Activated CD4-positive, alpha-beta T cell treated with anti-CD3 and anti-CD28 coated beads for 36 hours (primary cell): ENCODE data around the gene TTC3. TPM values are rescaled to one million over a fixed set of nuclear protein-coding genes. Genes with fewer than 3 reads are reported as not detected.
A peak's percentile ranks its signal among the peaks of the same experiment; 100 is the strongest.
"Not testable (repeated sequence)": the region's sequence is repeated elsewhere in the genome, so short reads cannot be mapped to it uniquely, and the experiment has no call there.

ENCODE experiments used
- ATAC-seq: fragments of 200-7000 bp; cut with Tn5 transposase; one replicate; pipeline ENCODE4 v1.10.0; 2021; ENCODE audit warnings: mild to moderate bottlenecking, moderate library complexity
- CTCF ChIA-PET: fragments of 350-600 bp; sonication (Branson Sonifier 250); formaldehyde crosslinking; loops from one replicate; lab custom pipeline; 2021; ENCODE audit warnings: antibody characterized with exemption; lab: Charles Lee
- POLR2A ChIA-PET: fragments of 350-600 bp; sonication (Branson Sonifier 250); formaldehyde crosslinking; loops from one replicate; lab custom pipeline; 2021; ENCODE audit warnings: antibody characterized with exemption, inconsistent platforms; lab: Charles Lee
- DNase-seq: peaks from one replicate; pipeline ENCODE4 v3.0.0-alpha.2; 2020
- H3K27ac Mint-ChIP-seq: one replicate; pipeline ENCODE4 v1.8.0; 2021; ENCODE audit warnings: mixed read lengths
- H3K27me3 Mint-ChIP-seq: one replicate; pipeline ENCODE4 v1.8.0; 2021; ENCODE audit warnings: mixed read lengths
- H3K36me3 Mint-ChIP-seq: one replicate; pipeline ENCODE4 v1.8.0; 2021; ENCODE audit warnings: low read depth, mixed read lengths
- H3K4me1 Mint-ChIP-seq: one replicate; pipeline ENCODE4 v1.8.0; 2021; ENCODE audit warnings: mixed read lengths
- H3K4me3 Mint-ChIP-seq: one replicate; pipeline ENCODE4 v1.8.0; 2021; ENCODE audit warnings: mild to moderate bottlenecking, moderate library complexity, mixed read lengths
- H3K9me3 Mint-ChIP-seq: one replicate; pipeline ENCODE4 v1.8.0; 2021; ENCODE audit warnings: low read depth, mixed read lengths
- intact Hi-C, 2 experiments: fragments of 100-400 bp; cut with DNase I in 1 of 2; cut with micrococcal nuclease in 1 of 2; formaldehyde crosslinking; loops; one replicate each; pipeline versions ENCODE4 v1.14.2 to v1.15.1; 2022 to 2024; cut with DNase I, micrococcal nuclease
- total RNA-seq, 2 experiments: library from RNA; stranded (reverse); gene quantifications; one replicate each; pipeline ENCODE4 v1.2.3, GENCODE V29; 2021

The TTC3 gene
- total RNA-seq, 2 experiments from 2014 or later, result 65.1 to 78.9 TPM

GRCh38 chr21:37100316-37100715 lies 27.3 kb downstream of the TTC3 start:
- no peak for DNase-seq
- Mint-ChIP-seq H3K36me3 (peaks cover 23% of the 10 kb centered on the region), H3K4me3 (no peak overlapping the region), H3K4me1 (no peaks in the 10 kb centered on the region), H3K9me3 (no peaks in the 10 kb centered on the region), H3K27ac (no peak overlapping the region), H3K27me3 (no peaks in the 10 kb centered on the region)
- POLR2A ChIA-PET, result no interaction called here
- intact Hi-C loops, result no loop called here
- CTCF ChIA-PET, result no interaction called here
- no peak for ATAC-seq

- Mint-ChIP-seq H3K27me3 (no peaks in the 10 kb centered on the region), H3K36me3 (peaks cover 18% of the 10 kb centered on the region), H3K9me3 (no peaks in the 10 kb centered on the region), H3K27ac (no peak overlapping the region), H3K4me3 (no peak overlapping the region), H3K4me1 (no peaks in the 10 kb centered on the region)
- ATAC-seq (no peak), DNase-seq (no peak)
- intact Hi-C loops, result no loop called here
- ChIA-PET CTCF (no interaction called here), POLR2A (no interaction called here)
Measured at GRCh38 chr21:37101384-37101783, 28.3 kb downstream of the TTC3 start.

- H3K27me3 Mint-ChIP-seq, intact Hi-C loops, CTCF ChIA-PET, DNase-seq, H3K4me3 Mint-ChIP-seq, ATAC-seq, H3K27ac Mint-ChIP-seq, H3K9me3 Mint-ChIP-seq, H3K4me1 Mint-ChIP-seq, POLR2A ChIA-PET: not testable (repeated sequence)
- H3K36me3 Mint-ChIP-seq, result peaks cover 18% of the 10 kb centered on the region
Measured at GRCh38 chr21:37102746-37103145, 29.7 kb downstream of the TTC3 start.

- POLR2A ChIA-PET, result no interaction called here
Measured at GRCh38 chr21:37106998-37107397, 33.9 kb downstream of the TTC3 start.

GRCh38 chr21:37111029-37111428 lies 38.0 kb downstream of the TTC3 start:
- H3K27ac Mint-ChIP-seq, CTCF ChIA-PET, H3K9me3 Mint-ChIP-seq: not testable (repeated sequence)

More at GRCh38 chr21:37106998-37107397, 33.9 kb downstream of the TTC3 start:
- Mint-ChIP-seq H3K4me1 (no peaks in the 10 kb centered on the region), H3K9me3 (peaks cover 3% of the 10 kb centered on the region), H3K4me3 (no peak overlapping the region), H3K27me3 (no peaks in the 10 kb centered on the region), H3K27ac (no peak overlapping the region), H3K36me3 (peaks cover 31% of the 10 kb centered on the region)
- intact Hi-C loops, result no loop called here
- ATAC-seq (no peak), DNase-seq (no peak)
- CTCF ChIA-PET, result no interaction called here

GRCh38 chr21:37114301-37114700 lies 41.2 kb downstream of the TTC3 start:
- H3K27ac Mint-ChIP-seq, CTCF ChIA-PET, intact Hi-C loops, POLR2A ChIA-PET, ATAC-seq, H3K27me3 Mint-ChIP-seq, DNase-seq, H3K9me3 Mint-ChIP-seq, H3K4me3 Mint-ChIP-seq: not testable (repeated sequence)
- H3K36me3 Mint-ChIP-seq, result peaks cover 35% of the 10 kb centered on the region
- peaks cover 19% of the 10 kb centered on the region for H3K4me1 Mint-ChIP-seq

More at GRCh38 chr21:37111029-37111428, 38.0 kb downstream of the TTC3 start:
- H3K27me3 Mint-ChIP-seq, DNase-seq, H3K4me1 Mint-ChIP-seq, ATAC-seq, H3K4me3 Mint-ChIP-seq, POLR2A ChIA-PET, intact Hi-C loops: not testable (repeated sequence)
- H3K36me3 Mint-ChIP-seq, result peaks cover 41% of the 10 kb centered on the region

GRCh38 chr21:37116459-37116858 lies 43.4 kb downstream of the TTC3 start:
- H3K9me3 Mint-ChIP-seq, CTCF ChIA-PET, H3K27me3 Mint-ChIP-seq, intact Hi-C loops, POLR2A ChIA-PET, ATAC-seq, H3K27ac Mint-ChIP-seq, DNase-seq, H3K4me3 Mint-ChIP-seq: not testable (repeated sequence)
- Mint-ChIP-seq H3K4me1 (peaks cover 32% of the 10 kb centered on the region), H3K36me3 (peaks cover 28% of the 10 kb centered on the region)

GRCh38 chr21:37117204-37117603 lies 44.1 kb downstream of the TTC3 start:
- DNase-seq (no peak), ATAC-seq (no peak)
- Mint-ChIP-seq H3K27ac (no peak overlapping the region), H3K27me3 (no peaks in the 10 kb centered on the region), H3K4me1 (peaks cover 32% of the 10 kb centered on the region), H3K9me3 (no peaks in the 10 kb centered on the region), H3K4me3 (no peak overlapping the region), H3K36me3 (peaks cover 26% of the 10 kb centered on the region)
- ChIA-PET CTCF (no interaction called here), POLR2A (no interaction called here)
- intact Hi-C loops, result no loop called here

GRCh38 chr21:37118187-37118826 lies 45.3 kb downstream of the TTC3 start:
- intact Hi-C loops, result no loop called here
- Mint-ChIP-seq H3K27me3 (no peaks in the 10 kb centered on the region), H3K9me3 (no peaks in the 10 kb centered on the region), H3K27ac (peak overlapping the region; percentile 65), H3K4me1 (peaks cover 32% of the 10 kb centered on the region), H3K36me3 (peaks cover 31% of the 10 kb centered on the region), H3K4me3 (no peak overlapping the region)
- POLR2A ChIA-PET, result no interaction called here
- CTCF ChIA-PET, result no interaction called here
- DNase-seq, result no peak
- ATAC-seq, result no peak

GRCh38 chr21:37119421-37120218 lies 46.6 kb downstream of the TTC3 start:
- Mint-ChIP-seq H3K27ac (peak overlapping the region; percentile 64), H3K9me3 (no peaks in the 10 kb centered on the region), H3K27me3 (no peaks in the 10 kb centered on the region), H3K4me3 (no peak overlapping the region), H3K4me1 (peaks cover 32% of the 10 kb centered on the region), H3K36me3 (peaks cover 30% of the 10 kb centered on the region)
- DNase-seq, result no peak
- ChIA-PET POLR2A (no interaction called here), CTCF (interaction anchor here (0.6 to 1.7 kb wide), 4 partner anchors 36 to 490 kb away, joined by 3 to 5 read pairs (median 3); no protein-coding TSS in a partner anchor)
- peak; percentile 72 for ATAC-seq
- intact Hi-C loops, result no loop called here

GRCh38 chr21:37128076-37128475 lies 55.0 kb downstream of the TTC3 start:
- no peaks in the 10 kb centered on the region for H3K9me3 Mint-ChIP-seq
- POLR2A ChIA-PET, result no interaction called here
- H3K27ac Mint-ChIP-seq, result no peak overlapping the region
- no peak overlapping the region for H3K4me3 Mint-ChIP-seq
- DNase-seq, result no peak
- no peaks in the 10 kb centered on the region for H3K4me1 Mint-ChIP-seq
- no peaks in the 10 kb centered on the region for H3K27me3 Mint-ChIP-seq
- ATAC-seq, result no peak
- H3K36me3 Mint-ChIP-seq, result peaks cover 36% of the 10 kb centered on the region
- intact Hi-C loops, result no loop called here
- CTCF ChIA-PET, result interaction anchor here (1.2 kb wide), 1 partner anchor 162 kb away, joined by 3 read pairs; the partner anchor contains the start of gene HLCS

- CTCF ChIA-PET, result no interaction called here
- intact Hi-C loops, result no loop called here
- Mint-ChIP-seq H3K27me3 (no peaks in the 10 kb centered on the region), H3K4me3 (no peak overlapping the region), H3K27ac (no peak overlapping the region), H3K9me3 (no peaks in the 10 kb centered on the region), H3K4me1 (peaks cover 8% of the 10 kb centered on the region), H3K36me3 (peaks cover 48% of the 10 kb centered on the region)
- ATAC-seq, result no peak
- POLR2A ChIA-PET, result no interaction called here
- DNase-seq, result no peak
Measured at GRCh38 chr21:37130971-37131370, 57.9 kb downstream of the TTC3 start.
